GM12892 (cell line): ENCODE measurements around the gene VAMP7.

ENCODE experiments used
- POLR2A ChIP-seq: IDR thresholded peaks from 2 replicates; pipeline ENCODE4 v1.6.1; 2011; ENCODE audit warnings: low read depth, low read length, control low read depth
- POLR2AphosphoS5 ChIP-seq: IDR thresholded peaks from 2 replicates; pipeline ENCODE4 v1.6.1; 2011; ENCODE audit warnings: low read depth, low read length, control low read depth

DNA sequence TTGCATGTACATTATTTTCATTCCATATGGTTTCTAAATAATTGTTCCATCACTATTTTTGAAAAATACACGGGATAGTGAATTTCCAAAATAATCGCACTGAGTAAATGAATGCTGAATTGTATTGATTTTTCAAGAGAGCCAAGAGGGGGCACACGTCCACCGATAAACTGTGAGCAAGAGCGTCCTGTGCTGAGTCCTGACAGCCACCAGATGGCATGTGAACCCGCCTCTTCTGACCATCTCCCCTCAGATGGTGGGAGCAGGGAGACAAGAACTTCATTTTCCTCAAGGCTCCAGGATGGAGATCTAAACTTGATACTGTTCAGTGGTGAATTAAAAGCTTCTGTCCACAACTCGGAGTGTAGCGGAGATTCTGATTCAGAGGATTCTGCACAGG, 85.7 kb downstream of the VAMP7 start:
- TF ChIP-seq POLR2A (no peak), POLR2AphosphoS5 (no peak)
